ENCODE data around the gene GSK3A.
A peak's percentile ranks its signal among the peaks of the same experiment; 100 is the strongest.

The GSK3A gene

GRCh38 chr19:42281146-42281826 is 38.9 kb upstream of the GSK3A start:
- no peak for DNase-seq (ENCODE audit: extremely low read depth in 1 of 2, low read depth in 1 of 2)

GRCh38 chr19:42280815-42281145 is 38.4 kb upstream of the GSK3A start:
- DNase-seq (ENCODE audit: extremely low read depth in 1 of 2, low read depth in 1 of 2), result no peak

GRCh38 chr19:42279902-42280814 is 37.8 kb upstream of the GSK3A start:
- peak; percentile 80 to 90 for DNase-seq (ENCODE audit: extremely low read depth in 1 of 2, low read depth in 1 of 2)

DNA sequence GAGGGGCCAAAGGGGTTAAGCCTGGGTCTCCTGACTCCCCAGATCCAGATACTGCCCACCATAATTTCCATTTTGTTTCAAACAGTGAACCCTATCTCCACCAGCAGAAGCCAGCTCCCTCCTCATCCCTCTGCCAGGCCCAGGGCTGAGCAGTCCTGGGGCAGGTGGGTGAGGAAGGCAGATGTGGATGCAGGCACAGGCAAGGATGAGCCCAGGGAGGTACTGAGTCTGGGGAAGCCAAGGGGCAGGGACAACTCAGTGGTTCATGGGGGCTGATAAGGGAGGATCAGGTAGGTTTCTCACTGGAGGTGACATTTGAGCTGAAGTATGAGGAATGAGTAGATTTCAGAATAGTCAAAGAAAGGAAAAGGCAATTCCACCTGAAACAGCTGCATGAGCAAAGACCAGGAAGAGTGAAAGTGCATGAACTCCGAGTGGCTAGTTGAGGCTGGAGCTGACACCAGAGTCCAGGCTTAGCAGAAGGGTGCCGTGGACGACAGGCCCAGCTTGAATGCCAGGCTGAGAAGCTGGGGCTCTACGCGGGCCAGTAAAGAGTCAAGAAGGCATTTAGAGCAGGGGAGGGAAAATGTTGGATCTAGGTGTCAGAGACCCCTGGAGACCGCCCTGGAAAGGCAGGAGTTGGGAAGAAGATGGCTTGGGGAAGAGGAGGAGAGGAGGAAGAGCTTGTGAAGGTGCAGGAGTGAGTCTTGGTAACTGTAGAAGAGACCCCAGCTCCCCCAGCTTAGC is 36.9 kb upstream of the GSK3A start:
- no peak for DNase-seq (ENCODE audit: extremely low read depth in 1 of 2, low read depth in 1 of 2)

GRCh38 chr19:42278452-42279154 is 36.2 kb upstream of the GSK3A start:
- DNase-seq (ENCODE audit: extremely low read depth in 1 of 2, low read depth in 1 of 2), result no peak

GRCh38 chr19:42277821-42278451 is 35.5 kb upstream of the GSK3A start:
- no peak for DNase-seq (ENCODE audit: extremely low read depth in 1 of 2, low read depth in 1 of 2)

DNA sequence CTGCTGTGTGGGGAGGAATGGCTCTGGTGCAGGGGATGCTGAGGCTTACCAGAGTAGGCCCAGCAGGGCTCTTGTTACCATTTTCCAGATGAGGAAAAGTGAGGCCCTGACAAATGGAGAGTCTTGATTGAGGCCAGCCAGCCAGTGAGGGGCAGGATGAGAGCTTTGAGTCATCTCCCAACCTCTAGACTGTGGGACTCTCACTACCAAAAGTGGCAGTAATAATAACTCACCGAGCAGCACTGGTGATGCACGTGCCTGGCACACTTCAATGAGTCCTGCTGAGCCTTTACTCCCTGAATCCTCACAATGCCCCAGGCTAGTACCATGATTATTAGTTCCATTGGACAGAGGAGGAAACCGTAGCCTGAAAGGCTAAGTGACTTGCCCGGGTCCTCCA is 34.4 kb upstream of the GSK3A start:
- peak in 1 of 2 donors; percentile 27 for DNase-seq (ENCODE audit: extremely low read depth in 1 of 2, low read depth in 1 of 2)

GRCh38 chr19:42276284-42276683 is 33.9 kb upstream of the GSK3A start:
- DNase-seq (ENCODE audit: extremely low read depth in 1 of 2, low read depth in 1 of 2), result no peak

DNA sequence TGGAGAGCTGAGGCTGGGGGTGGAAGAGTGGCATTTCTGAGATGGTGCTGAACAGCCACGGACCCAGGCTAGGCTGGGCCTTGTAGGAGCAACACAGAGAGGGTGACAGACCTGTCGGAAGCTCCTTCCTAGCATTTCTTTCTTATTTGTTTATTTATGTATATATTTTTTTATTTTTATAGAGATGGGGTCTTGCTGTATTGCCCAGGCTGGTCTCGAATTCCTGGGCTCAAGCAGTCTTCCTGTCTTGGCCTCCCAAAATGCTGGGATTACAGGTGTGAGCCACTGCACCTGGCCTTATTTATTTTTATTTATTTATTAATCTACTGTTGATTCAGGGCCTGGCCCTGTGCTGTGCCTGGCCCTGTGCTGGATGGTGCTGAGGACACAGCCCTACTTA is 33.1 kb upstream of the GSK3A start:
- DNase-seq (ENCODE audit: extremely low read depth in 1 of 2, low read depth in 1 of 2), result no peak

DNA sequence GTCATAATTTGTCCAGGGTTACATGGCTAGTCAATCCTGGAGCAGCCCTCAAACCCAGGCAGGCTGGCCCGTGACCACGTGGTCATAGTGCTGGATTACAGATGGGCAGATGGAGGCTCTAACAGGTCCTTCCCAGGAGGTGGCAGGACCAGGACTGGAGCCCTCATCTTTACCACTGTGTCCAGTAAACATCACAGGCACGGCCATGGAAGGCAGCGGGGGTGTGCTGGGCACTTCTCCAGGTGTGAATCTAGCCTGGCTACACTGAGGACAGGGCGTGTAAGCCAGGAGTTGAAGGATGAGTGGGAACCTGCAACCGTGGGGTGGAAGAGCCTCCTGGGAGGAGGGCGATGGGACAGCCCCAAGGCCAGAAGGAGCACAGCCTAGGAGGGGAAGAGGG is 32.7 kb upstream of the GSK3A start:
- no peak for DNase-seq (ENCODE audit: extremely low read depth in 1 of 2, low read depth in 1 of 2)

DNA sequence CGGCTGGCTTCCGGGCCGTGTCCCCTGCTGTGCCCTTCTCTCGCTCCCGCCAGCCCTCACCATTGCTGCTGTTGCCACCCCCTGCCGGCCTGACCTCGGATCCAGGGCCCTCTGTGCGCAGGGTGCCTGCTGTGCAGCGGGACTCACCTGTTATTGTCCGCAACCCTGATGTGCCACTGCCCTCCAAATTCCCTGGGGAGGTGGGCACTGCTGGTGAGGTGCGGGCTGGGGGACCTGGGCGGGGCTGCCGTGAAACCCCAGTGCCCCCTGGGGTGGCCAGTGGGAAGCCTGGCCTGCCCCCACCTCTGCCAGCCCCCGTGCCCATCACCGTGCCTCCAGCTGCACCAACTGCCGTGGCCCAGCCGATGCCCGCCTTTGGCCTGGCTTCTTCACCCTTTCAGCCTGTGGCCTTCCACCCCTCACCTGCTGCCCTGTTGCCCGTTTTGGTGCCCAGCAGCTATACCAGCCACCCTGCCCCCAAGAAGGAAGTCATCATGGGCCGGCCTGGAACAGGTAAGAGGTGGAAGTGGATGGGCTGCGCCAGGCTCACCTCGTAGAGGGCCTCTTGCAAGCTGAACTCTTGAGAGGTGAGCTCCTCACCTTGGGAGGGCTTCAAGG is 31.8 kb upstream of the GSK3A start:
- no peak for DNase-seq (ENCODE audit: extremely low read depth in 1 of 2, low read depth in 1 of 2)

- DNase-seq (ENCODE audit: extremely low read depth in 1 of 2, low read depth in 1 of 2), result no peak
These were observed 31.1 kb upstream of the GSK3A start for GRCh38 chr19:42273407-42274064.

GRCh38 chr19:42272989-42273406 is 30.6 kb upstream of the GSK3A start:
- DNase-seq (ENCODE audit: extremely low read depth in 1 of 2, low read depth in 1 of 2), result no peak

GRCh38 chr19:42272535-42272897 is 30.1 kb upstream of the GSK3A start:
- no peak for DNase-seq (ENCODE audit: extremely low read depth in 1 of 2, low read depth in 1 of 2)

DNA sequence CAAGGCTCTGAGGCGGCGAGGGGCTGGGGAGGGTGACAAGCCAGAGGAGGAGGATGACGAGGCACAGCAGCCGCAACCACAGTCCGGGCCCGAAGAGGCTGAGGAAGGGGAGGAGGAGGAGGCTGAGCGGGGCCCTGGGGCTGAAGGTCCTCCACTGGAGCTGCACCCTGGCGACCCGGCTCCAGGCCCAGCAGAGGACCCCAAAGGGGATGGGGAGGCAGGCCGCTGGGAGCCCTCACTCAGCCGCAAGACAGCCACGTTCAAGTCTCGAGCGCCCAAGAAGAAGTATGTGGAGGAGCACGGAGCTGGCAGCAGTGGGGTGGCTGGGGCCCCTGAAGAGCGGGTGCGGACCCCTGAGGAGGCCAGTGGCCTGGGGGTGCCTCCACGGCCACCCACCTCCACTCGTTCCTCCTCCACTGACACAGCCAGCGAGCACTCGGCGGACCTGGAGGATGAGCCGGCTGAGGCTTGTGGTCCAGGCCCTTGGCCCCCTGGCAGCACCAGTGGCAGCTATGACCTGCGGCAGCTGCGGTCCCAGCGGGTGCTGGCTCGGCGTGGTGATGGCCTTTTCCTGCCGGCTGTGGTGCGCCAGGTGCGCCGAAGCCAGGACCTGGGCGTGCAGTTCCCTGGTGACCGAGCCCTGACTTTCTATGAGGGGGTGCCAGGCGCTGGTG is 29.6 kb upstream of the GSK3A start:
- DNase-seq (ENCODE audit: extremely low read depth in 1 of 2, low read depth in 1 of 2), result no peak

- DNase-seq (ENCODE audit: extremely low read depth in 1 of 2, low read depth in 1 of 2), result no peak
These were observed 28.6 kb upstream of the GSK3A start for GRCh38 chr19:42271045-42271419.

DNA sequence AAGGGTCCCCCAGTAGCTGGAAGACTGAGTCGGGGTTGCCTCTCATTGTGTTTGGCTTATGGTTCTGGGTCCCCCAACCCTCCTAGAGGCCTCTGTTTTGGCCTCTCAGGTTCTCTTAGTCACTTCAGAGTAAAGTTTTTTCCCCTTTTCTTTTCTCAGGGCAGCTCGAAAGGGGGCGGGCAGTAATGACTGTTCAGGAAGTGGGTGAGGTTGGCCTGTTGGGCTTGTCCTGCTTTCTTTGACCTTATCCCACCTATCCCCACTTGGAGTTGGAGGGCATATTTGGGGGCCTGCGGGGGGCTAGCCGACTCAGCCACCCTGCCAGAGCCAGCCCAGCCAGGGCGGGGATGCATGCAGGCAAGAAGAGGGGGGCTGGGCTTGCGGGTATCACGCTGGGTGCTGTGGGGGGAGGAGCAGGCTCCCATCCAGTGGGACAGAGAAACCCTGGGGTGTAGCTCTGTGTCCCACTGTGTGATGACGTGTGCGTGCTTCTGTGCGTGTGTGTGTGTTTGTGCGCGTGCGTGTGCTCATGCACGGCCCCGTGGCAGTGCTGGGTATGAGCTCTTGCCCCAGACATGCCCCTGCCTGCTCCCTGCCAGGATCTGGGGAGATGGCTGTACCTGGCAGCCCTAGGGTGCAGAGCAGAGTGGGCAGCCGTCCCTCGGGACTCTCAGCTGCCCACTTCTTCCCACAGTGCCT is 28.1 kb upstream of the GSK3A start:
- DNase-seq (ENCODE audit: extremely low read depth in 1 of 2, low read depth in 1 of 2), result peak; percentile 52 to 69

- no peak for DNase-seq (ENCODE audit: extremely low read depth in 1 of 2, low read depth in 1 of 2)
These were observed 27.3 kb upstream of the GSK3A start for GRCh38 chr19:42269478-42270345.

Measured in stimulated activated CD8-positive, alpha-beta memory T cell treated with anti-CD3 and anti-CD28 coated beads, Interleukin-7, amount 100 ng/mL, for 48 hours (primary cell).